ENCODE data around the gene PAPLN.

The PAPLN gene

GRCh38 chr14:73243748-73244147 is 6.4 kb downstream of the PAPLN start:
- no peak for TF ChIP-seq CTCF (IDR thresholded peaks at IDR 0.05; ENCODE audit: low read depth, low read length, missing control alignments)
- DNase-seq (ENCODE audit: low read depth), result no peak
- in situ Hi-C loops (cut with HindIII; ENCODE audit: low sequenced_read_pairs), result no loop called here
- H3K4me3 ChIP-seq (ENCODE audit: low read depth, low read length), result no peak overlapping the region

- no peak for TF ChIP-seq CTCF (IDR thresholded peaks at IDR 0.05; ENCODE audit: low read depth, low read length, missing control alignments)
- no peak for DNase-seq (ENCODE audit: low read depth)
- in situ Hi-C loops (cut with HindIII; ENCODE audit: low sequenced_read_pairs), result no loop called here
- H3K4me3 ChIP-seq (ENCODE audit: low read depth, low read length), result no peak overlapping the region
These were observed 7.4 kb downstream of the PAPLN start for GRCh38 chr14:73244541-73245290.

GRCh38 chr14:73245480-73246325 is 8.4 kb downstream of the PAPLN start:
- no peak for DNase-seq (ENCODE audit: low read depth)
- H3K4me3 ChIP-seq (ENCODE audit: low read depth, low read length), result peak overlapping the region; percentile 30
- in situ Hi-C loops (cut with HindIII; ENCODE audit: low sequenced_read_pairs), result no loop called here
- TF ChIP-seq CTCF (IDR thresholded peaks at IDR 0.05; ENCODE audit: low read depth, low read length, missing control alignments), result no peak

- DNase-seq (ENCODE audit: low read depth), result no peak
- peak overlapping the region; percentile 30 for H3K4me3 ChIP-seq (ENCODE audit: low read depth, low read length)
- in situ Hi-C loops (cut with HindIII; ENCODE audit: low sequenced_read_pairs), result no loop called here
- TF ChIP-seq CTCF (IDR thresholded peaks at IDR 0.05; ENCODE audit: low read depth, low read length, missing control alignments), result no peak
These were observed 9.3 kb downstream of the PAPLN start for GRCh38 chr14:73246387-73247150.

- in situ Hi-C loops (cut with HindIII; ENCODE audit: low sequenced_read_pairs), result no loop called here
- TF ChIP-seq CTCF (IDR thresholded peaks at IDR 0.05; ENCODE audit: low read depth, low read length, missing control alignments), result no peak
These were observed 11.0 kb downstream of the PAPLN start for GRCh38 chr14:73248108-73248868.

GRCh38 chr14:73249108-73249507 is 11.8 kb downstream of the PAPLN start:
- TF ChIP-seq CTCF (IDR thresholded peaks at IDR 0.05; ENCODE audit: low read depth, low read length, missing control alignments), result no peak
- DNase-seq (ENCODE audit: low read depth), result no peak
- no peak overlapping the region for H3K4me3 ChIP-seq (ENCODE audit: low read depth, low read length)
- in situ Hi-C loops (cut with HindIII; ENCODE audit: low sequenced_read_pairs), result no loop called here

More at GRCh38 chr14:73248108-73248868, 11.0 kb downstream of the PAPLN start:
- no peak for DNase-seq (ENCODE audit: low read depth)
- H3K4me3 ChIP-seq (ENCODE audit: low read depth, low read length), result no peak overlapping the region
